CD4-positive, alpha-beta T cell treated with Interleukin-12 subunit alpha and Interleukin-12 subunit beta, for 1 hour (primary cell): ENCODE results near the gene NAB1.

Experiments used
- DNase-seq: peaks from one replicate; pipeline ENCODE4 v3.0.0-alpha.2; 2020

The NAB1 gene

DNA sequence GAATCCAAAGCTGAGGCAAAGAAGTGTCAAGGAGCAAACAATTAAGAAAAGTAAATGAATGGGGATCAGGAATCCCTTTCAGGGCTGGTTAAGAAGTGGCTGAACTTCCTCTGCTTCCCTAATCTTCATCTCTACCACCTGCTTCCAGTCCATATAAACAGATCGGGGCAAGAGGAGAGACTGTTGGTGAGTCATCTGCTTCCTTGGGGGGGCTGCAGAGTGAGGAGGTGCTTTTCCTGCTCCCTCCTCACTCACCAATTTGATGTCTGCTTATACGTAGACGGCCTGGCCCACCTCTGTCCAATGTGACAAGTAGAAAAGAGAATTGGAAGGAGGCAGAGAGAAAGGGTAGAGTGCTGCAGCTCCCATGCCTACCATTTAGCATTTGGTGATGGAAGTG is 68.4 kb downstream of the NAB1 start:
- DNase-seq, result no peak

DNA sequence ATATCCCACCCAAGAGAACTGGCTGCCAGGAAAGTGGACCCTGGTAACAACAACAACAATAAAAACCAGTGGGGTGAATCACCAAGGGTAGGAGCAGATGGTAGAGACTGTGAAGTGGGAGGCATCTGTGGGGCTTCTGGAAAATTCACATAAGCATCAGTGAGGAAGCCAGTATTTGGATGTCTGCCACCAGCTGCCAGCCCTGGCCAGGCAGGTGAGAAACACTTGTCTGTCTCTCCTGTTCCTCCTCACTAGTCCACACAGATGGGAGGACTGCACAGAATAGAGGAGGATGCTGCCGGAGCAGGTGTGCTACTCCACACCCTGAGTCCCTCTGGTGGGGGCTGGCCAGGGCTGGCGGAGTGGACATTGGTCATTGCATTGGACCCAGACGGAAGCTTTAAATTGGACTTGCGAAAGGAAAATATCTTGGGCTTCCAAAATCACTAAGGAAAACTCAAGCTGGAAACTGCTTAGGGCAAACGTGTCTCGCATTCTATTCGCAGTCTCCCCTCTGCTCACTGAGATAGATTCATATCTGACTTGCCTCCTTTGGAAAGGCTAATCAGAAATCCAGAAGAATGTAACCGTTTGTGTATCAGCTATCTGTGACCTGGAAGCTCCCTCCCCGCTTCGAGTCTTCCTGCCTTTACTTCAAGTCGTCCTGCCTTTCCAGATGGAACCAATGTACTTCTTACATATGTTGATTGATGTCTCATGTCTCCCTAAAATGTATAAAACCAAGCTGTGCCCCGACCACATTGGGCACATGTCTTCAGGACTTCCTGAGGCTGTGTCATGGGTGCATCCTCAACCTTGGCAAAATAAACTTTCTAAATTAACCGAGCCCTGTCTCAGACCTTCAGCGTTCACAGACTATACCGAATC is 69.1 kb downstream of the NAB1 start:
- no peak for DNase-seq

DNA sequence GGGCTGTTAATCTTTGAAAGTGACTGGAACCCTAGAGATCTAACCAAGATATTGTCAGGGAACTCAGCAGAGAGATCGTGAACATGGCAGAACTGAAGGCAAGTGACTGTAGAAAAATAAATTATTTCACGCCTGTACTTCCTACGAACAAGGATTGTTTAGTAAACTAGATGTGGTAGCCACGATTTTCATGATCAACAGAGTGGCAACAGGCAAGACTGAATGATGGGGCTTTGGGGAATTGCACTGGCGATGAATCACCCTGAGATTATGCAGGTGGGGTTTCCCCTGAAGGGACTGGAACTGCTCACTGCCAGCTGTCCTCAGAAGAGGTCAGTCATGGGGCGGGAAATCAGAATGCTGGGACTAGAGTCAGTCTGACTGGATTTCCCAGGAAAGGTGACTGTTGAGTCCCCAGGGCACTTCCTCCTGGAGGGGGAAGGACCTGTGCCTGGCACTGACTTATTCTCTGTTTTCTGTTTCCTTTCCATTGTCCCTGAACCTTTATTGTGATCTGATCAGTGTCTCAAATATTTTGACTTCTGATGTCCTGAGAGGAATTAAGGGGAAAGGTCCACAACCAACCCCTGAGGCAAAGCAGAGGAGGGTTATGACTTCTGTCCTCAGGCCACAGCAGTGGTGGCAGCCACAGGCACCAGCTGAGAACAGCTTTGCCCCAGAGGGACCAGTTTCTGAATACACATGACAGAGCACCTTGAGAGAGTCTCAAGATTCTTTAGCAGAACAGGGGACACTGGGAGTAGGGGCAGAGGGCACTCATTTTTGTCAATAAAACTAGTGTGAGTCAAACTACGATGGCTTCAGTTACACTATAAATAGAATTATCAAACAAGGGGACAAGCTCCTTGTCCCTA is 70.0 kb downstream of the NAB1 start:
- DNase-seq, result peak; percentile 7

DNA sequence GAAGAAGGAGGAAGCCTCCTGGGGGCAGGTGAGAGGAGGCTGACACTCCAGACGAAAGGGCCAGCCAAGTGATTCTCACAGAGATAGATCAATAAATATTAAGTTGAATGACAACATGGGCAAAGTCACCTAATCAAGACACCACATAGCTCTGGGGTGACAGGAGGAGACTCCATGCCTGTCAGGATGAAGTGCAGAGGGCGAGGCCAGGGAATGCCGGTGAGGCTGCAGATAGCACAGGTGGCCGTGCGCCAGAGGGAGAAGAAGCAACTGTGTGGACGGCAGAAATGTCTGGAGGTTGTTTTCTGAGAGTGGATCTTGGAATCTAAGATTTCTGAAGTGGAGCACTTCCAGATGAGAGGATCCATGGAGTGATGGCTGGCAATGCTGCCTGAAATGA is 71.4 kb downstream of the NAB1 start:
- DNase-seq, result no peak

DNA sequence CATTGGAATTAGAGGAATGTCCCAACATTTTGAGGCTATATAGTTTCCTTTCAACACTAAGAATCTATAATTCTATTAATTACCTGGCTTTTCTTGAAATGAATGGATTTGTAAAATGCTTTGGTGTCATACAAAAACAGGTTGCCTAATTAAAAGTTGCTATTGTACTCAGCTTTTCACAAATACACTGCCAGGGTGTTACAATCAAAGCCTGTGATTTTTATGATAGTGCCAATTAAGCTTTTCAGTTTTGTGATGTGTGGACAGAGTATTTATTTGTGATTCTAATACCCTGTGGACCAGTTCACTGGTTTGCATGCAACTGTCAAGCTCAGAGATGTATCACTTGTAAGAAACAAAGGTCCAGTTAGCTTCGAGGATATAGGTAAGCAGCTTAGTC is 71.8 kb downstream of the NAB1 start:
- no peak for DNase-seq

DNA sequence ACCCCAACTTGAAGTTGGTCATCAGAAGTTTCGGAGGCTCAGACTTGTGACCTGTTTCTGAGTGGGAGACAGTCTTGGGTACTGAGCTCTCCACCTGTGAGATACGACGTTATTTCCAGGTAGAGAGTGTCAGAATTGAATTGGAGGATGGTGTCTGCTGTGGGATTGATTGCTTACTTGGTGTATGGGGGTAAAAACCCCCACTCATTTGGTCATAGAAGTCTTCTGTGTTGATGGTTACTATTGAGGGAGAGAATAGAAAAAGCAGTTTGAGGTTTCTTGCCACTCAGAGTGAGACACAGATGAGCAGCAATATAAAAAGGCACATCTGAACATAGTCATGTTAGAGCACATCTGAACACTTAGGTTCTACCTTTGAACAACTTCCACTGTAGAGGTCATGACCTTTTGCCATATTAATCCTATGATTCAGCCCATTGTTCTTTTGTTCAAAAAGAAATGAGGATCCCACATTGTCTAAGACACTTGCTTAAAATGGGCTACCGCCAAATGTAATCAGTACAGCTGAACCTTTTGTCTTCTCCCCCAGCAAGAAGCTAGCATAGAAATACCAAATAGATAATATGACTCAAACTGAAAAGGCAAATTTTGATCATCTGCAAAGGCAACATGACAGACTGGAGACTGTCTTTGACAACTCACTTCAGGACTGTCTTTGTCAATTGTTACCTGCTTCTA is 73.3 kb downstream of the NAB1 start:
- DNase-seq, result no peak

DNA sequence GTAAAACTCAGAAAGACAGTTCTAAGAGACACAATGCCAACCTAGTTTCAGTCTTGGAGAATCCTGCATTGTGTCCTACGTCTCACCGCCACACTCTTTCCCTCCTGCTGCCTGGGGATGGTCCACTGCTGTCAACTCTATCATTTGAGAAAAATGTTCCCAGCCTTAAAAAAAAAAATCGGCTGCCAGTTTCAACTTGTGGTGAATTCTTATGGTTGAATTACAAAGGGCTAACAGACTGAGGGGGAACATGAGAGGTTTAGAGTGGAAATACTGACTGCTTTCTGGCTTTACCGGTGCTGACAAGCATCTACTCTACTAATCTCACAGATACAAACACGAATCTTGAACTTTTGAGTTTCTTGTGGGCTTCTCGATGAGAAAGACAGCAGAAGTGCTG is 74.0 kb downstream of the NAB1 start:
- DNase-seq, result no peak

DNA sequence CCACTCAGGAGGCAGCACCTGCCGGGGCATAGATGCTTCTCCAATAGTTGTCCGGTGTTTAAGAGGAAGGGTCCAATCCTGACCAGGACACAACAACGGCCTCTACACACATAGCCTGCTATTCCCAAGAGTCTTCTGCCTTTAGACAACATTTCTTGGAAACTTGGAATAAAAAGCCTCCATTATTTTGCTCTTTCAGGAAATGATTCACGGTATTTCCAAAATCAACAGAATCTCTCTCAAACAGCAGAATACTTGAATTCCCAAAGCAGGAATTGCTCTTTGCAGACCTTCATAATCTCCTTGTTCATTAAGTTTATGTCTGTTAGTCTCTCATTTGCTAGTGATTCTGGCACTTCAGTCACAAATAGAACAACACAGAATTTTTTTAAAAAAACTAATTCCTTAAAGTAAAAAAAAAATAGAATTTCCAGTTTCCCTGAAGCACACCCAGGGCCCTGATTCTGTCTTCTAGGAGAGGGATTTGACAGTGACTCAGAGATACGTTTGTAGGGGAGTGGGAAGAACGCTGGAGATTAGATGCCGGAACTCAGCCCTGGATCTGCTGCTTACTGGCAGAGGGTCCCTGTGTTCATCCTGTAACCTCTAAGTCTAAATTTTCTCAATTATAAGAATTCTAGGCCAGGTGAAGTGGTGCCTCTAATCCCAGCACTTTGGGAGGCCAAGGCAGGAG is 74.7 kb downstream of the NAB1 start:
- DNase-seq, result no peak

DNA sequence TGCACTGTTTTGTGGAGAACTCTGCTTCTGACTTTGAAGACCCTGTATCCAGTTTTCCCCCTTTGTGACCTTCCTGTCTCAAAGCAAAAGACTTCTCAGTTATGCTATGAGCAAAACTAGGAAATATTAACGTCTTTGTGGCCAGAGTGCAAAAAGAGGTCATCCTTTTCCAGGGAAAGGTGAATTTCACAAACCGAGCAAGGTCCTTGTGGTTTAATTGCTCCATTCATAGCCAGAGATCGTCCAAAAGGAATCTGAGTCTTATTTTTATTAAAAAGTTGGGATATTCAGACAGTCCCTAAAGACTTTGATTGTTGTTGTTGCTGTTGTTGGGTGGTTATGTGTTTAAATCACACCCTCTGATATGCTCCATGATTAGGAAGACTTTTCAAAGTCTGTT is 77.4 kb downstream of the NAB1 start:
- DNase-seq, result no peak

DNA sequence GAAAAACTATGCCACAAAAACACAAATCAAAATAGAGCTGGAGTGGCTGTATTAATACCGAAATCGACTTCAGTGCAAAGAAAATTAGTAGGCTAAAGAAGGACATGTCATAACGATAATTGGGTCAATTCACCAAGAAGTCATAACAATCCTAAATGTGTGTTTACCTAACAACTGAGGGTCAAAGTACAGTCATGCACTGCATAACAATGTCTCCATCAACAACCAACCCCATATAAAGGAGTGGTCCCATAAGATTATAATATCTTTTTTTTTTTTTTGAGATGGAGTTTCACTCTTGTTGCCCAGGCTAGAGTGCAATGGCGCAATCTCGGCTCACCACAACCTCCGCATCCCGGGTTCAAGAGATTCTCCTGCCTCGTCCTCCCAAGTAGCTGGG is 87.5 kb downstream of the NAB1 start:
- no peak for DNase-seq

DNA sequence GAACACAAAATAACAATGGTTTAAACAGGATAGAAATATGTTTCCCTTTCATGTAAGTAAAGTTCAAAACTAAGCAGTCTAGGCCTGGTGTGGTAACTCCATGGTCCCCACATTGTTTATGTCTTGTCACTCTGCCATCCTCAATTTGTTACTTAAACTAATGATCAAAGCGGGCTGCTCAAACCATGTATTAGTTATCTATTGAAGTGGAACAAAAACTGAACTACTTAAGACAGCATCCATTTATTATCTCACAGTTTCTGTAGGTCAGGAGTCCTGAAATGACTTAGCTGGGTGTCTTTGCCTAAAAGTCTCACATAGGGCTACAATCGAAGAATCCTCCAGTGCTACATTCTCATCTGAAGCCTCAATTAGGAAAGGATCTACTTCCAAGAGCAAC is 91.6 kb downstream of the NAB1 start:
- no peak for DNase-seq
